ENCODE measurements around the gene DDR2. TPM values are rescaled to one million over a fixed set of nuclear protein-coding genes. Genes with fewer than 3 reads are reported as not detected.

Gene DDR2
- total and polyA plus RNA-seq, 4 donors = 2.3 to 55.7 (median 17.6) TPM

DNA sequence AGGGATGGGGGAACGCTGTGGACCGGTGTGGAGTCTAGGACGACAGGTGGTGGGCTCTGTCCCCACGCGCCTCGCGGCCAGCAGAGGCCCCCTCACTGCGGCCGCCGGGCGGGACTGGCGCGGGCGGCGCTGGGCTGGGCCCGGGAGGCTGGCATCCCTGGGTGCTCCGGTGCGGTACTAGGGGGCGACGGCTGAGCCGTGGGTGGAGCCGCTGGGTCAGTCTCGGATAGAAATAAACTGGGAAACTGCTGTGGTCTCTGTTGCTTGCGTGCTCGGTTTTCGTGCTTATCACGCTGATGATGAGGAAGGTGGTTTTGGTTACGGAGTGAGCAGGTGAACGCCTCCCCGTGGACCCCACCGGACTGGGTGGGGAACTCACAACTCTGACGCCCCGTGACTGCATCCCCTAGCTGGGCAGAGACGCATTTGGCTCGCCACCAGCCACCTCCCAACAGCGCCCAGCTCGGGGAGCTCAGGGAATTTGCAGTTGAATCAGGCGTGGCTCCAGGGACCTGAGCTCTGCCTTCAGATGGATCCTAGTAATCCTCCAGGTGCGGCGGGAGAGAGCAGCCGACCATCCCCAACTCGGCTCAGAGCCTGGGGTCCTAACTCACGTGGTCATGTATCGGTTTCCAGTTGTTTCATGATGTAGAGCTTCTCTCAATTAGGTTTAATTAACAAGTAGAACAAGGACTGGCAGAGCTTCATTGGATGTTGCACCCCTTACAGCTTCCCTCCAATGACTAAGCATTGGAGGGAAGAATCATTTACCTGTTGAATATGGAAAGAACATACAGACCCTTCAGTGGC lies 190.3 kb downstream of the DDR2 start:
- peaks cover 0 to 28% (median 27%) of the 10 kb centered on the region in 3 donors for H3K27me3 ChIP-seq (ENCODE audit: control insufficient read depth in 3 of 3, insufficient read depth in 3 of 3, low read length in 2 of 3)
- no peak overlapping the region for H3K27ac ChIP-seq (ENCODE audit: low read depth in 1 of 2, low read length in 1 of 2)
- peaks cover 0 to 10% (median 4%) of the 10 kb centered on the region in 5 donors for H3K4me1 ChIP-seq (ENCODE audit: control insufficient read depth in 5 of 5, insufficient read depth in 5 of 5, low read length in 5 of 5)
- ATAC-seq (ENCODE audit: insufficient read depth, low FRiP score) = no peak
- no peak overlapping the region for H3K9ac ChIP-seq (ENCODE audit: insufficient read depth in 1 of 2, low read length in 2 of 2)
- WGBS, 2 donors = 7 to 8% methylated on average over 44 of the region's 44 CpGs
- H3K36me3 ChIP-seq (ENCODE audit: control insufficient read depth in 4 of 4, insufficient read depth in 4 of 4, low read length in 4 of 4) = no peaks in the 10 kb centered on the region
- TF ChIP-seq, protein P1, sequence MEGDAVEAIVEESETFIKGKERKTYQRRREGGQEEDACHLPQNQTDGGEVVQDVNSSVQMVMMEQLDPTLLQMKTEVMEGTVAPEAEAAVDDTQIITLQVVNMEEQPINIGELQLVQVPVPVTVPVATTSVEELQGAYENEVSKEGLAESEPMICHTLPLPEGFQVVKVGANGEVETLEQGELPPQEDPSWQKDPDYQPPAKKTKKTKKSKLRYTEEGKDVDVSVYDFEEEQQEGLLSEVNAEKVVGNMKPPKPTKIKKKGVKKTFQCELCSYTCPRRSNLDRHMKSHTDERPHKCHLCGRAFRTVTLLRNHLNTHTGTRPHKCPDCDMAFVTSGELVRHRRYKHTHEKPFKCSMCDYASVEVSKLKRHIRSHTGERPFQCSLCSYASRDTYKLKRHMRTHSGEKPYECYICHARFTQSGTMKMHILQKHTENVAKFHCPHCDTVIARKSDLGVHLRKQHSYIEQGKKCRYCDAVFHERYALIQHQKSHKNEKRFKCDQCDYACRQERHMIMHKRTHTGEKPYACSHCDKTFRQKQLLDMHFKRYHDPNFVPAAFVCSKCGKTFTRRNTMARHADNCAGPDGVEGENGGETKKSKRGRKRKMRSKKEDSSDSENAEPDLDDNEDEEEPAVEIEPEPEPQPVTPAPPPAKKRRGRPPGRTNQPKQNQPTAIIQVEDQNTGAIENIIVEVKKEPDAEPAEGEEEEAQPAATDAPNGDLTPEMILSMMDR (IDR thresholded peaks at IDR 0.05; ENCODE audit: control extremely low read depth, extremely low read depth) = no peak
- no peak overlapping the region for H3K4me3 ChIP-seq
- peaks cover 0 to 3% (median 0%) of the 10 kb centered on the region in 4 donors for H3K9me3 ChIP-seq (ENCODE audit: control insufficient read depth in 4 of 4, insufficient read depth in 3 of 4, low read length in 3 of 4)
- DNase-seq = peak in 2 of 3 donors; percentile 24 to 37

DNA sequence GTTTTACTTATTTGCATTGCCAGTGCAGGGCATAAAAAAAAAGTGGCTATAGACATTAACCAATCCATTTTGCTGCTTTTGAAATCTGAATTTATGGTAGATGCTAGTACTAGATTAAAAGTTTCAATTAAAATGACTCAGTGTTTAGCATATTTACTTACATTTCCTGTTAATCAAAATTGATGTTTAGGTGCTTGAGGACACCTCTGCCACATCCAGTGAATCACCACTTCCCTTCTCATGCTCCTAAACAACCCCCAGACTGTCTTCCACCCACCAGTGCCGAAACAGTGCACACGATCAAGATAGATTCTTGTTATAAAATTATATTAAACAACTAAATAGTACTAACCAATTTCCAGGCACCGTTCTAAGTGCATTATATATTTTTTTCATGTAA lies 191.0 kb downstream of the DDR2 start:
- H3K9me3 ChIP-seq (ENCODE audit: control insufficient read depth in 4 of 4, insufficient read depth in 3 of 4, low read length in 3 of 4) = peaks cover 0 to 3% (median 0%) of the 10 kb centered on the region in 4 donors
- peaks cover 0 to 10% (median 4%) of the 10 kb centered on the region in 5 donors for H3K4me1 ChIP-seq (ENCODE audit: control insufficient read depth in 5 of 5, insufficient read depth in 5 of 5, low read length in 5 of 5)
- H3K27me3 ChIP-seq (ENCODE audit: control insufficient read depth in 3 of 3, insufficient read depth in 3 of 3, low read length in 2 of 3) = peaks cover 0 to 28% (median 27%) of the 10 kb centered on the region in 3 donors
- DNase-seq = no peak
- TF ChIP-seq, protein P1 (IDR thresholded peaks at IDR 0.05; ENCODE audit: control extremely low read depth, extremely low read depth) = no peak
- no peak for ATAC-seq (ENCODE audit: insufficient read depth, low FRiP score)
- no peak overlapping the region for H3K27ac ChIP-seq (ENCODE audit: low read depth in 1 of 2, low read length in 1 of 2)
- H3K9ac ChIP-seq (ENCODE audit: insufficient read depth in 1 of 2, low read length in 2 of 2) = no peak overlapping the region
- H3K36me3 ChIP-seq (ENCODE audit: control insufficient read depth in 4 of 4, insufficient read depth in 4 of 4, low read length in 4 of 4) = no peaks in the 10 kb centered on the region
- WGBS, 2 donors = 79 to 89% methylated on average over 3 of the region's 3 CpGs
- no peak overlapping the region for H3K4me3 ChIP-seq

DNA sequence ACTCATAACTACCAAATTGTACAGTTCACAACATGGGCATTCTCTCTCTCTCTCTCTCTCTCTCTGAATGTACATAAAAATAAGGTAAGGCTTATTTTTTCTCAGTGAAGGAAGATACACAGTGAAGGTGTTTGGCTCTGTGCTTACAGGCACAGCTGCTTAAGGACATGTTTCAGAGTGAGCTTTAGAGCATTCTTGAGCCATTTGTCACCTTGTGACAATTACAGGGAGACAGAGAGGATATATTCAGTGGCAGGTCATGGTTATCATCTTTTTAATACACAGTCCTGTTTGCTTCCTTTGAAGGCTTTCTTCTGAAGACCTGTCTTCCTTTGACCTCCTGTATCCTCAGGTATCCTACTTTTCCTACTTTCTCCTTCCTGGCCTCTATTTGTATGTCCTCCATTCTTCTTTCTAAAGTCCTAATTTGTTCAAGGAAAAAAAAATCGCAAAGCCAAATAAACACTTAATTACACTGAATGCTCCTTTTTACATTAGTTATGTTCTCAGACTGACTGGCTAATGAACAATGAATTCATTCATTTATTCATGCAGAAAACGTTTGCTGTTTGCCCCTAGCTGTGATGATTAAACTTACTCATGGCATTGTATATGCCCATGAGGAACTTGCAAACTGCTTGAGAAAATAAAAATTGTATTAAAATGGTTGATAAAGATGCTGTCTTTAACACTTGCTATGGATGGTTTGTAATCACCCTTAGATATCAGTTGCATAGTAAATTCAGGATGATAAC lies 191.7 kb downstream of the DDR2 start:
- no peak for DNase-seq
- ATAC-seq (ENCODE audit: insufficient read depth, low FRiP score) = no peak
- Histone ChIP-seq H3K27ac (ENCODE audit: low read depth in 1 of 2, low read length in 1 of 2) (no peak overlapping the region), H3K9me3 (ENCODE audit: control insufficient read depth in 4 of 4, insufficient read depth in 3 of 4, low read length in 3 of 4) (peaks cover 0 to 3% (median 0%) of the 10 kb centered on the region in 4 donors), H3K4me1 (ENCODE audit: control insufficient read depth in 5 of 5, insufficient read depth in 5 of 5, low read length in 5 of 5) (peaks cover 0 to 10% (median 4%) of the 10 kb centered on the region in 5 donors), H3K27me3 (ENCODE audit: control insufficient read depth in 3 of 3, insufficient read depth in 3 of 3, low read length in 2 of 3) (peaks cover 0 to 28% (median 27%) of the 10 kb centered on the region in 3 donors), H3K36me3 (ENCODE audit: control insufficient read depth in 4 of 4, insufficient read depth in 4 of 4, low read length in 4 of 4) (no peaks in the 10 kb centered on the region), H3K9ac (ENCODE audit: insufficient read depth in 1 of 2, low read length in 2 of 2) (no peak overlapping the region), H3K4me3 (no peak overlapping the region)
- 64 to 75% methylated on average over 2 of the region's 2 CpGs for WGBS, 2 donors
- TF ChIP-seq, protein P1 (IDR thresholded peaks at IDR 0.05; ENCODE audit: control extremely low read depth, extremely low read depth) = no peak
